Measurements from ENCODE around the gene ST7.

The ST7 gene

DNA sequence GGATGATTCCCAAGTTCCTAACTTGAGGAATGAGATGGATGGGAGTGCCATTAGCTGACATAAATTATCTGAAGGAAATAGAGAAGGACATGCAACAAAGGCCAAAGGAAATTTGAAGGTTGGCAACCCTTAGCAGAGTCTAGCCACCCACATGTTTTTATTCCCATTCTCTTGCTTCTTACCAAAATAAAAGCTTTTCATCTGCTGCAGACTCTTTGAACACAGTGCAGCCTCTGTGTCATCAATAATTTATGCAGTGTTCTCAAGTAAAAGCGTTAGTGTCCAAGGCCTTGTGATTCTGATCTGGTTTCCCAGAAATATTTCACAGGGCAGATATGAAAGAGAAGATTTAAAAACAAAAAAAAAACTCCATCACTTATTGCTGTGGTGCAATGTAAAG, 98.5 kb downstream of the ST7 start:
- no peak for ATAC-seq (replicated peaks; ENCODE audit: extremely low read depth, poor library complexity, severe bottlenecking)
- Mint-ChIP-seq H3K36me3 (ENCODE audit: insufficient read depth) (no peaks in the 10 kb centered on the region), H3K9me3 (no peaks in the 10 kb centered on the region), H3K27ac (ENCODE audit: low read depth) (no peak overlapping the region), H3K4me1 (peaks cover 18% of the 10 kb centered on the region), H3K4me3 (no peak overlapping the region), H3K27me3 (no peaks in the 10 kb centered on the region)
- no peak for DNase-seq (ENCODE audit: low spot score in 2 of 2)

DNA sequence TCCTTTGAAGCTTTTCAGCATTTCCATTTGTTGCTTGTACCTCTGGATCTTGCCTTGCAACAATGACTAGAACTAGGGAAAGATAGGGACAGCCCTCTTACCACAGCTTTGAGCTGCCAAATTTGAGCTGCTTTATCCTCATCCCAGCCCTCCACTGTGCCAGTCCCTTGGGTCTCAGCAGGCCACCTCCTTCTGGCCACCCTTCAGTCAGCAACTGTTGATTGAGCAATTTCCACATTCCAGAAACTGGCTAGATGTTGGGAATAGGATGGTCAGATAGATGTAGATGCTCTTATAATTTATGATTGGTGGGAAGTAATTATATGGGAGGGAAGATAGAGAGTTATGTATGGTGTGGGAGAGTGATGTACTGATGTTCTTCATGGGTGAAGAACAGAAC, 100.1 kb downstream of the ST7 start:
- no peak for DNase-seq (ENCODE audit: low spot score in 2 of 2)
- peaks cover 11% of the 10 kb centered on the region for H3K4me1 Mint-ChIP-seq
- ATAC-seq (replicated peaks; ENCODE audit: extremely low read depth, poor library complexity, severe bottlenecking): no peak
- H3K9me3 Mint-ChIP-seq: no peaks in the 10 kb centered on the region
- no peaks in the 10 kb centered on the region for H3K27me3 Mint-ChIP-seq
- no peak overlapping the region for H3K27ac Mint-ChIP-seq (ENCODE audit: low read depth)
- no peaks in the 10 kb centered on the region for H3K36me3 Mint-ChIP-seq (ENCODE audit: insufficient read depth)
- no peak overlapping the region for H3K4me3 Mint-ChIP-seq

DNA sequence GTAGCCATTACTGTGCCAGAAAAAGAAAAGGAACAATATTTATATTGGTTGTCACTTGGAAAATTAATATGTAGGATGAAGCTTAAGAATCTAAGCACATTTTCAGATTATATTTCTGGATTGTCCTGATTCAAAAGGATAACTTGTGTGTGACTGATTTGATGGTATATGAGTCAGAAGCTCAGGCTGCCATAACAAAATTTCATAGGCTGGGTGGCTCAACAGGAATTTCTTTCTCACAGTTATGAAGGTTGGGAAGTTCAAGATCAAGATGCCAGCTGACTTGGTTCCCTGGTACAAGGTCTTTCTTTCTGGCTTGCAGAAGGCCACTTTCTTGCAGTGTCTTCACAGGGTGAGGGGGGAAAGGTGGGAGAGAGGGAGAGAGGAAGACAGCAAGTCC, 108.5 kb downstream of the ST7 start:
- peaks cover 8% of the 10 kb centered on the region for H3K4me1 Mint-ChIP-seq
- DNase-seq (ENCODE audit: low spot score in 2 of 2) (no peak), ATAC-seq (replicated peaks; ENCODE audit: extremely low read depth, poor library complexity, severe bottlenecking) (no peak)
- no peaks in the 10 kb centered on the region for H3K36me3 Mint-ChIP-seq (ENCODE audit: insufficient read depth)
- H3K27ac Mint-ChIP-seq (ENCODE audit: low read depth): no peak overlapping the region
- H3K4me3 Mint-ChIP-seq: no peak overlapping the region
- H3K27me3 Mint-ChIP-seq: no peaks in the 10 kb centered on the region
- no peaks in the 10 kb centered on the region for H3K9me3 Mint-ChIP-seq

DNA sequence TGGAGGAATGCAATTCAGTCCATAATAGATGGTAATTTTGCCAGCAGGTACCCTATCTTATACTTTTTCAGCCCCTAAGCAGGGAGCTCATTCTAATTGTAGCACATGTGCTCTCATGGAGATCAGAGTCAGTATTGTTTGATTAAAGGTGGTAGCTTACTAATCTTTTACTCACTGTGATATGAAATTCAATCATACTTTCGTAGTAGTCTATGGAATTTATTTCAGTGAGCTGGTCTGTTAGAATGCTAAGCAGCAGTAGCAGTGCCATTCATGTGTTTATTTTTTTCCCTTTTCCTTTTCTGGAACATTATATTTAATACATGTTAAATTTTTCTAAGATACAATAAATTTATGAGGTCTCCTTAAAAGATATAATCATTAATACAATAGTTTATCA, 109.0 kb downstream of the ST7 start:
- peaks cover 8% of the 10 kb centered on the region for H3K4me1 Mint-ChIP-seq
- H3K4me3 Mint-ChIP-seq: no peak overlapping the region

DNA sequence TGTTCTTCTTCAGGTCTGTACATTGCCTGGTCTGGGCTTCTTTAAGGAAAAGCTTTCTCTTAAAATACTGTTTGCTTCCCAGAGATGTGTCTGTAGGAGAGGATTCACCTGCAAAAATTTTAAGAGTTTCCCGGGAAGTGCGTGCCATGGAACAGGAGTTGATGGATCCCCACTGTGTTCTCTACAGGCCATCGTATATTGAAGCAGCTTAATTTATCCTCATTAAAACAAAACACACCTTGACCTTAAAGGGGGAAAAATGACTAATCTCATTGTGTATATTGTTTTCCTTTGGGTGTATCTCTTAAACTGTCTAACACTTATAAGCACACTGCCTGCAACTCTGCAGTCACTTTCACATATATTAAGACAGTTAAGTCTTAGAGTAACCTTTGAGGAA, 111.4 kb downstream of the ST7 start:
- ATAC-seq (replicated peaks; ENCODE audit: extremely low read depth, poor library complexity, severe bottlenecking) (no peak), DNase-seq (ENCODE audit: low spot score in 2 of 2) (no peak)
- H3K27me3 Mint-ChIP-seq: no peaks in the 10 kb centered on the region
- no peaks in the 10 kb centered on the region for H3K36me3 Mint-ChIP-seq (ENCODE audit: insufficient read depth)
- H3K9me3 Mint-ChIP-seq: no peaks in the 10 kb centered on the region
- H3K4me3 Mint-ChIP-seq: no peak overlapping the region
- peaks cover 13% of the 10 kb centered on the region for H3K4me1 Mint-ChIP-seq
- no peak overlapping the region for H3K27ac Mint-ChIP-seq (ENCODE audit: low read depth)

More for the DNA sequence above, 109.0 kb downstream of the ST7 start:
- Mint-ChIP-seq H3K27me3 (no peaks in the 10 kb centered on the region), H3K9me3 (no peaks in the 10 kb centered on the region), H3K36me3 (ENCODE audit: insufficient read depth) (no peaks in the 10 kb centered on the region), H3K27ac (ENCODE audit: low read depth) (no peak overlapping the region)
- DNase-seq (ENCODE audit: low spot score in 2 of 2) (no peak), ATAC-seq (replicated peaks; ENCODE audit: extremely low read depth, poor library complexity, severe bottlenecking) (no peak)

DNA sequence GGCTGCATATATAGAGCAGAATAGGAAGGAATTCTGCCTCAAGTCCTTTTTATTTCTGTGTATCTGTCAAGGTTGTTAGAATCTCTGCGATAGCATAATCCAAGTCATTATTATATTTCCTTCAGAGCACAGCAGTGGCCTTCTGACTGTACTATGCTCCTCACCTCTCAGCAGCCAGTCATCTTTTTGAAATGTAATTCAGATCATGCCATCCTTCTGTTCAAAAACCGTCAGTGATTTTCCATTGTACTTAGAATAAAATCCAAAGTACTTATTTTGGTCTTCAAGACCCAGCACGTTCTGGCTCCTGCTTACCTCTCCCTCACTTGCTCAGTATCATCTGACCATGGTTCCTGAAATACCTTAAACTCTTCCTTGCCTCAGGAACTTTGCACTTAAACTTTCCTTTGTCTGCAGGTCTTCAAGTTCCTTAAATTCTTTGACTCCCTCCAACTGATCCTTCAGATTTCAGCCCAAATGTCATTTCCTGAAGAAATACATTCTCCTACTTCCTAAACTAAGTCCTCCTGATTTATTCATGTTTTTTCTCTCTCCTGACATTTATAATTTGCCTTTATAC, 112.4 kb downstream of the ST7 start:
- H3K27me3 Mint-ChIP-seq: no peaks in the 10 kb centered on the region
- no peak overlapping the region for H3K27ac Mint-ChIP-seq (ENCODE audit: low read depth)
- ATAC-seq (replicated peaks; ENCODE audit: extremely low read depth, poor library complexity, severe bottlenecking) (no peak), DNase-seq (ENCODE audit: low spot score in 2 of 2) (no peak)
- H3K4me1 Mint-ChIP-seq: peaks cover 13% of the 10 kb centered on the region
- H3K36me3 Mint-ChIP-seq (ENCODE audit: insufficient read depth): no peaks in the 10 kb centered on the region
- no peak overlapping the region for H3K4me3 Mint-ChIP-seq
- no peaks in the 10 kb centered on the region for H3K9me3 Mint-ChIP-seq

DNA sequence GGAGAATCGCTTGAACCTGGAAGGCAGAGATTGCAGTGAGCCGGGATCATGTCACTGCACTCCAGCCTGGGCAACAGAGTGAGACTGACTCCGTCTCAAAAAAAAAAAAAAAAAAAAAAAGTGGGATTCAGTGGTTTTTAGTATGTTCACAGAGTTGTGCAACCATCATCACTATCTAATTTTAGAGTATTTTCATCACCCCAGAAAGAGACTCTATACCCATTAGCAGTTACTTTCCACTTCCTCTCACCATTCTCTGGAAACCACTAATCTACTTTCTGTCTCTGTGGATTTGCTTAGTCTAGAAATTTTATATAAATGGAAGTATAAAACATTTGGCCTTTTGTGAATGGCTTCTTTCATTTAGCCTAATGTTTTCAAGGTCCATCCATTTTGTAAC, 113.4 kb downstream of the ST7 start:
- no peak for ATAC-seq (replicated peaks; ENCODE audit: extremely low read depth, poor library complexity, severe bottlenecking)
- no peak for DNase-seq (ENCODE audit: low spot score in 2 of 2)
- Mint-ChIP-seq H3K27me3 (no peaks in the 10 kb centered on the region), H3K9me3 (no peaks in the 10 kb centered on the region), H3K36me3 (ENCODE audit: insufficient read depth) (no peaks in the 10 kb centered on the region), H3K27ac (ENCODE audit: low read depth) (no peak overlapping the region), H3K4me1 (peaks cover 13% of the 10 kb centered on the region), H3K4me3 (no peak overlapping the region)

DNA sequence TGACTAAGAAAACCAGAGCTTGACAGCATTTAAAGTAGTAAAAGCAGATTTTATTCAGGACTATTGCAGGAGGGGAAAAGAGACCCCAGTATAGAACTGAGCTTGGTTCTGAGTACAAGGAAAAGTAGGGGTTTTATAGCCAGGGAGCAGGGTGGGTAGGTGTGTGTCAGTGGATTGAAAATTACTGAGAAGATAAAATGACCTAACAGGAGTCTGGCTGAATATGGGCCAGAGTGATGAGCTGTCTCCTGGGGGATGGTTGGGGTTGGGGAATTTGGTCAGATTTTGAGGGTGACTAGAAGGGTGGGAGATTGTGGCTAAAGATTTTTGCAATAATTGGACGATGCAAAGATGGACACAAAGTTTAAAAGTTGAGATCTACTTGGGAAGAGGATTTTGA, 114.0 kb downstream of the ST7 start:
- DNase-seq (ENCODE audit: low spot score in 2 of 2): no peak
- Mint-ChIP-seq H3K4me3 (no peak overlapping the region), H3K27me3 (no peaks in the 10 kb centered on the region), H3K4me1 (peaks cover 14% of the 10 kb centered on the region), H3K27ac (ENCODE audit: low read depth) (no peak overlapping the region), H3K9me3 (no peaks in the 10 kb centered on the region), H3K36me3 (ENCODE audit: insufficient read depth) (no peaks in the 10 kb centered on the region)
- no peak for ATAC-seq (replicated peaks; ENCODE audit: extremely low read depth, poor library complexity, severe bottlenecking)

DNA sequence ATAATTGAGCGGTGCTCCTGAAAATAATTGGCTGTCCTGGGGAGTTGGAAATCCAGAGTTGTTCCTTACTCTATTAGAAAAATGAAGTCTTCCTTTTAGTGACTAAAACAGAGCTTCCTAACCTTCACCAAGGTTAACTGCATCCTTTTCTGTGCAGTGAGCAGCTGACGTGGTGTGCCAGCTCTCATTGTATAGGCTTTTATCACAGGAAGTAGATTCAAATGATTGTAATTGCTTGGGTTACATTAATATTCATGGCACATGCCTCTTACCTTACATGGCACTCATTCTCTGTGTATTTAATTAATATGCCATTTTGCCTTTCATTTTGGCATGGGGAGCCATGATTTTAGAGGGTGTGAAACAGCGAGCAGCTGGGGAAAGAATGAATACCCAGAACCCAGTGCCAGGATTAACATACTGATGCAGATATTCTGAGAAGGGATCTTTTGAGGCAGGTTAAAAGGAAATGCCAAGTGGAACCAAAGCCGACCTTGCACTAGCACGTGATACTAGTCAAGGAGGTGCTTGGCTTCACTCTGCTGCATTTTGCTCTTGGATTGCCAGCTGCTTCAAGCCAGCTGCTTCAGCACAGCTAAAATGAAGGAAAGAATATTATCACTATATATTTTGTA, 115.3 kb downstream of the ST7 start:
- H3K36me3 Mint-ChIP-seq (ENCODE audit: insufficient read depth): no peaks in the 10 kb centered on the region
- no peaks in the 10 kb centered on the region for H3K27me3 Mint-ChIP-seq
- peaks cover 20% of the 10 kb centered on the region for H3K4me1 Mint-ChIP-seq
- H3K27ac Mint-ChIP-seq (ENCODE audit: low read depth): no peak overlapping the region
- no peak overlapping the region for H3K4me3 Mint-ChIP-seq
- no peaks in the 10 kb centered on the region for H3K9me3 Mint-ChIP-seq
- DNase-seq (ENCODE audit: low spot score in 2 of 2): no peak
- no peak for ATAC-seq (replicated peaks; ENCODE audit: extremely low read depth, poor library complexity, severe bottlenecking)

DNA sequence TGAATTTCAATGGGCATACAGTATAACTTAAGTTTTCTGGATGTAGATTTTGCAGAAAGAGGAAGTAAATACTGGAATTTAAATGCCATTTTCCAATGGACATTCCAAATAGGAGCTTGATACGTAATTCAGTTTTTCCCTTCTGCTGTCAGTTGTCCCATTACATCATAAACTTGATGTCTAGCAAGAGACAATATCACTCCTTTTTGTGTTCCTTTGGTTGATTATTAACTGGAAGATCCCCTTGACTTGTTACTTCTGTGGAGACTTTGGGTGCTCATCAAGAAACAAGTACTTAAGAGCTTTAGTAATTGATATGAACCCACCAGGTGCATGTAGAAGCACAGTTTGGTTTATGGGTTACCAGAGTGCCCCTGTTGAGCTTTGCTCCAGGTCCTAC, 116.1 kb downstream of the ST7 start:
- Mint-ChIP-seq H3K9me3 (no peaks in the 10 kb centered on the region), H3K4me3 (no peak overlapping the region), H3K36me3 (ENCODE audit: insufficient read depth) (no peaks in the 10 kb centered on the region), H3K27me3 (no peaks in the 10 kb centered on the region), H3K27ac (ENCODE audit: low read depth) (no peak overlapping the region), H3K4me1 (peaks cover 20% of the 10 kb centered on the region)
- DNase-seq (ENCODE audit: low spot score in 2 of 2): no peak
- ATAC-seq (replicated peaks; ENCODE audit: extremely low read depth, poor library complexity, severe bottlenecking): no peak

DNA sequence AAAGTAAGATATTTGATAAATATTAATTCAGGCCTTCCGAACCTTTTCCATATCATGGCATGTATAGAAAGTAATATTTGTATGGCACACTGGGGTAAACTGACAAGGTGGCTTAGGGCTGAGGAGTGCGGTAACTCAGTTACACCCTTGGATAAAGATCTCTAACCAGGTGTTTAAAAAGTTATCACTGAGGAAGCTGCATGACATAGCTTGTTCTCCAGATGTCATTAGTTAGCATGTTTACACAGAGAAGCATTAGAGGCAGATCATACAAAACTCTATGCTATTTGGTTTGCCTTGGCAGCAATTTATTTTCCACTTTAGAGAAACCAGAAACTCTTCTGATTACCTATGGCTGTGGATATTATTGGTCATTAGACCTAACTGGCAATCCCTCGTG, 118.2 kb downstream of the ST7 start:
- Mint-ChIP-seq H3K4me3 (no peak overlapping the region), H3K4me1 (peaks cover 12% of the 10 kb centered on the region), H3K27ac (ENCODE audit: low read depth) (no peak overlapping the region), H3K36me3 (ENCODE audit: insufficient read depth) (peaks cover 3% of the 10 kb centered on the region), H3K27me3 (no peaks in the 10 kb centered on the region), H3K9me3 (no peaks in the 10 kb centered on the region)
- no peak for DNase-seq (ENCODE audit: low spot score in 2 of 2)
- no peak for ATAC-seq (replicated peaks; ENCODE audit: extremely low read depth, poor library complexity, severe bottlenecking)

DNA sequence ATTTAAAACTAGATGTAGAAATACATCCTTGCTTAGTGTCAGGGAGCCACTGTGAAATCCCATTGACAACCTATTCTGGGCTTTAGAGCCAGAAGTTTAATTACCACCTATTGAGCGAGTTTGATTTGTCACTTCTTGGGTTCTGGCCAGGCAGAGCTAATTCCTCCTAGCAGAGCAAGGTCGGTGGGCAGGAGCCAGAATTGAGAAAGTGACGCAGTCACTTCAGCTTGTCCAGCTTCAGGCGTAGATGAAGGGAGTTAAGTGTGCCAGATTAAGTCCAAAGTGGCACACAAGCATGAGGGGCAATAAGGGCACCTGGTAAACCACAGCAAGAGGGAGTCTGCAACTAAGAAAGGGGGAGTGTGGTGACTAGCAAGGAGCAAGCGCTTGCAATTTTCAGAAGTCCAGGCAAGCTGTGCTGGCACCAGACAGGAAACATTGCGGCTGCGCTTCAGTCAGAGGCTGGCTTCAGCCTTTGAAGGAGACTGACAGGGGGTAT, 119.4 kb downstream of the ST7 start:
- DNase-seq (ENCODE audit: low spot score in 2 of 2): no peak
- no peak overlapping the region for H3K27ac Mint-ChIP-seq (ENCODE audit: low read depth)
- H3K9me3 Mint-ChIP-seq: no peaks in the 10 kb centered on the region
- no peak for ATAC-seq (replicated peaks; ENCODE audit: extremely low read depth, poor library complexity, severe bottlenecking)
- peaks cover 3% of the 10 kb centered on the region for H3K36me3 Mint-ChIP-seq (ENCODE audit: insufficient read depth)
- H3K4me1 Mint-ChIP-seq: peaks cover 12% of the 10 kb centered on the region
- no peak overlapping the region for H3K4me3 Mint-ChIP-seq
- no peaks in the 10 kb centered on the region for H3K27me3 Mint-ChIP-seq

DNA sequence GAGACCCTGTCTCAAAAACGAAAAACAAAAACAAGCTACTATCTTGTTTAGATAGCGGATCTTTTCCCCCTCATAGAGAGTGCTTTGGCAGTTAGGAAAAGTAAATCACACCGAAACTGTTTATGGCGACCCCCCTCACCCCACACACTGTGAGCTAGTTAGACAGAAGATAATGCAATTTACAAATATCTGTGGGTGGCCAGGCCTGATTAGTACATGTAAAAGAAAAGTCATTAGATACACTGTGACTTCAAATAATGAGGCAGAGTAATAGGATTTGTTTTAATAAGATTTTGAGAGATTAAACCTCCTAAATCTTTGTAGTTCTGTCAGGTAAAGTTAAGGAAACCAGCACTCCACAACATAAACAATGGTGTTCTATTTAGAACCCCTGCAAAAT, 121.1 kb downstream of the ST7 start:
- no peak for DNase-seq (ENCODE audit: low spot score in 2 of 2)
- peaks cover 7% of the 10 kb centered on the region for H3K4me1 Mint-ChIP-seq
- H3K27ac Mint-ChIP-seq (ENCODE audit: low read depth): no peak overlapping the region
- no peaks in the 10 kb centered on the region for H3K9me3 Mint-ChIP-seq
- H3K4me3 Mint-ChIP-seq: no peak overlapping the region
- H3K27me3 Mint-ChIP-seq: no peaks in the 10 kb centered on the region
- peaks cover 3% of the 10 kb centered on the region for H3K36me3 Mint-ChIP-seq (ENCODE audit: insufficient read depth)
- no peak for ATAC-seq (replicated peaks; ENCODE audit: extremely low read depth, poor library complexity, severe bottlenecking)

All from central memory CD8-positive, alpha-beta T cell (primary cell).